H9 (cell line): ENCODE data around the gene CDK9. TPM values are rescaled to one million over a fixed set of nuclear protein-coding genes. Genes with fewer than 3 reads are reported as not detected.
A peak's percentile ranks its signal among the peaks of the same experiment; 100 is the strongest.

Experiments used
- DNase-seq: peaks from one replicate; pipeline ENCODE4 v3.0.0-alpha.2; 2017
- H2AFZ ChIP-seq: one replicate; pipeline ENCODE4 v1.6.1; 2013; ENCODE audit warnings: mild to moderate bottlenecking, low read length, control low read depth, moderate library complexity
- H2AK5ac ChIP-seq: 2 replicates; pipeline ENCODE4 v1.6.1; 2013; ENCODE audit warnings: low read length, control low read depth, mixed read lengths; ENCODE audit not compliant: insufficient read length
- H2BK120ac ChIP-seq: one replicate; pipeline ENCODE4 v1.6.1; 2013; ENCODE audit warnings: low read depth, mild to moderate bottlenecking, low read length, control low read depth, inconsistent platforms; ENCODE audit not compliant: poor library complexity, severe bottlenecking
- H2BK12ac ChIP-seq: 2 replicates; pipeline ENCODE4 v1.6.1; 2013; ENCODE audit warnings: low read length, control low read depth, mixed read lengths, low read depth; ENCODE audit not compliant: insufficient read length
- H2BK15ac ChIP-seq: 2 replicates; pipeline ENCODE4 v1.6.1; 2013; ENCODE audit warnings: low read depth, low read length, control low read depth
- H2BK20ac ChIP-seq: one replicate; pipeline ENCODE4 v1.6.1; 2013; ENCODE audit warnings: low read depth, mild to moderate bottlenecking, low read length, control low read depth, inconsistent platforms; ENCODE audit not compliant: poor library complexity, severe bottlenecking
- H2BK5ac ChIP-seq: 2 replicates; pipeline ENCODE4 v1.6.1; 2013; ENCODE audit warnings: low read length, control low read depth, mixed read lengths; ENCODE audit not compliant: insufficient read length
- H3K14ac ChIP-seq: 2 replicates; pipeline ENCODE4 v1.6.1; 2013; ENCODE audit warnings: low read length, control low read depth; ENCODE audit not compliant: insufficient read depth
- H3K18ac ChIP-seq: 2 replicates; pipeline ENCODE4 v1.6.1; 2013; ENCODE audit warnings: low read depth, mild to moderate bottlenecking, mixed read lengths, low read length, control low read depth; ENCODE audit not compliant: insufficient read length
- H3K23ac ChIP-seq: 2 replicates; pipeline ENCODE4 v1.6.1; 2013; ENCODE audit warnings: low read length, control low read depth, mixed read lengths, low read depth; ENCODE audit not compliant: insufficient read length
- H3K23me2 ChIP-seq: 2 replicates; pipeline ENCODE4 v1.6.1; 2013; ENCODE audit warnings: low read depth, mild to moderate bottlenecking, mixed read lengths, low read length, control low read depth; ENCODE audit not compliant: insufficient read length, poor library complexity, severe bottlenecking
- H3K27ac ChIP-seq: 2 replicates; pipeline ENCODE4 v1.5.1; 2013; ENCODE audit warnings: low read length, control low read depth, mixed read lengths, low read depth; ENCODE audit not compliant: insufficient read length
- H3K27me3 ChIP-seq: 2 replicates; pipeline ENCODE4 v1.6.1; 2013; ENCODE audit warnings: low read length, control low read depth, inconsistent platforms; ENCODE audit not compliant: insufficient read depth
- H3K4ac ChIP-seq: 2 replicates; pipeline ENCODE4 v1.6.1; 2013; ENCODE audit warnings: low read depth, mild to moderate bottlenecking, control low read depth, inconsistent platforms, low read length, moderate library complexity
- H3K4me1 ChIP-seq: 2 replicates; pipeline ENCODE4 v1.6.1; 2013; ENCODE audit warnings: low read length, control low read depth, inconsistent platforms; ENCODE audit not compliant: insufficient read depth
- H3K4me2 ChIP-seq: 2 replicates; pipeline ENCODE4 v1.6.1; 2013; ENCODE audit warnings: low read length, control low read depth, mixed read lengths; ENCODE audit not compliant: insufficient read length, insufficient read depth
- H3K56ac ChIP-seq: 2 replicates; pipeline ENCODE4 v1.6.1; 2013; ENCODE audit warnings: low read depth, mild to moderate bottlenecking, mixed read lengths, low read length, control low read depth; ENCODE audit not compliant: insufficient read length
- H3K79me1 ChIP-seq: 2 replicates; pipeline ENCODE4 v1.6.1; 2013; ENCODE audit warnings: low read depth, mild to moderate bottlenecking, moderate library complexity, low read length, control low read depth, inconsistent platforms; ENCODE audit not compliant: insufficient read depth, poor library complexity, severe bottlenecking
- H3K79me2 ChIP-seq: 2 replicates; pipeline ENCODE4 v1.6.1; 2013; ENCODE audit warnings: low read length, control low read depth, inconsistent platforms; ENCODE audit not compliant: insufficient read depth
- H3K9ac ChIP-seq: 2 replicates; pipeline ENCODE4 v1.6.1; 2013; ENCODE audit warnings: low read length, control low read depth, mixed read lengths; ENCODE audit not compliant: insufficient read length; ENCODE audit errors: extremely low read depth
- H3K9me3 ChIP-seq: one replicate; pipeline ENCODE4 v1.6.1; 2013; ENCODE audit warnings: low read depth, low read length, inconsistent platforms; ENCODE audit not compliant: control insufficient read depth
- H3T11ph ChIP-seq: one replicate; pipeline ENCODE4 v1.6.1; 2013; ENCODE audit warnings: mild to moderate bottlenecking, low read length, control low read depth, inconsistent platforms
- H4K20me1 ChIP-seq: one replicate; pipeline ENCODE4 v1.6.1; 2013; ENCODE audit not compliant: control insufficient read depth, insufficient read length, insufficient read depth
- H4K5ac ChIP-seq: 2 replicates; pipeline ENCODE4 v1.6.1; 2013; ENCODE audit warnings: low read depth, mild to moderate bottlenecking, mixed read lengths, low read length, control low read depth; ENCODE audit not compliant: insufficient read length
- H4K8ac ChIP-seq: replicated peaks from 2 replicates; pipeline ENCODE4 v1.6.1; 2013; ENCODE audit warnings: low read length, control low read depth, mixed read lengths, low read depth; ENCODE audit not compliant: insufficient read length
- H4K91ac ChIP-seq: 2 replicates; pipeline ENCODE4 v1.6.1; 2013; ENCODE audit warnings: low read depth, mild to moderate bottlenecking, moderate library complexity, mixed read lengths, low read length, control low read depth; ENCODE audit not compliant: insufficient read length
- H3K27ac Mint-ChIP-seq, 3 experiments: 2 replicates in 2 of 3; 3 replicates in 1 of 3; pipeline ENCODE4 v1.8.0; 2020 to 2021; ENCODE audit warnings: mixed read lengths in 3 of 3, mild to moderate bottlenecking in 1 of 3, moderate library complexity in 1 of 3
- H3K27me3 Mint-ChIP-seq: 2 replicates; pipeline ENCODE4 v1.8.0; 2021; ENCODE audit warnings: low read depth, mild to moderate bottlenecking, moderate library complexity, mixed read lengths
- H3K36me3 Mint-ChIP-seq, 3 experiments: 2 replicates in 2 of 3; 3 replicates in 1 of 3; pipeline ENCODE4 v1.8.0; 2020 to 2021; ENCODE audit warnings: low read depth in 3 of 3, mixed read lengths in 3 of 3; ENCODE audit not compliant: insufficient read depth in 1 of 3
- H3K4me1 Mint-ChIP-seq, 2 experiments: 2 replicates each; pipeline ENCODE4 v1.8.0; 2020; ENCODE audit warnings: mixed read lengths in 2 of 2
- H3K4me3 Mint-ChIP-seq, 2 experiments: 2 replicates in 1 of 2; 3 replicates in 1 of 2; pipeline ENCODE4 v1.8.0; 2020 to 2021; ENCODE audit warnings: mild to moderate bottlenecking in 2 of 2, mixed read lengths in 2 of 2, moderate library complexity in 1 of 2
- H3K9me3 Mint-ChIP-seq, 2 experiments: 2 replicates in 1 of 2; 3 replicates in 1 of 2; pipeline ENCODE4 v1.8.0; 2020; ENCODE audit warnings: mild to moderate bottlenecking in 2 of 2, mixed read lengths in 2 of 2, moderate library complexity in 1 of 2
- CTCF ChIP-seq: fragments of 200-600 bp; sonication (generic); conservative IDR thresholded peaks from 3 replicates; pipeline ENCODE4 v1.8.0; 2021; ENCODE audit warnings: antibody characterized with exemption, mild to moderate bottlenecking
- WGBS: extraction: QIAGEN DNeasy Blood & Tissue Kit; methylation state at CpG from one replicate; pipeline ENCODE4 v1.1.7; 2013; ENCODE audit warnings: missing lambda C conversion rate, low lambda C conversion rate, mixed read lengths; ENCODE audit not compliant: insufficient read length; ENCODE audit errors: extremely low coverage; 5-methylcytosine and 5-hydroxymethylcytosine counted together
- total RNA-seq: library from RNA; stranded (reverse); gene quantifications from 2 replicates; pipeline ENCODE4 v1.2.1, GENCODE V29; 2021

The CDK9 gene
- total RNA-seq, 1 experiment from 2014 or later, result 85.7 TPM

DNA sequence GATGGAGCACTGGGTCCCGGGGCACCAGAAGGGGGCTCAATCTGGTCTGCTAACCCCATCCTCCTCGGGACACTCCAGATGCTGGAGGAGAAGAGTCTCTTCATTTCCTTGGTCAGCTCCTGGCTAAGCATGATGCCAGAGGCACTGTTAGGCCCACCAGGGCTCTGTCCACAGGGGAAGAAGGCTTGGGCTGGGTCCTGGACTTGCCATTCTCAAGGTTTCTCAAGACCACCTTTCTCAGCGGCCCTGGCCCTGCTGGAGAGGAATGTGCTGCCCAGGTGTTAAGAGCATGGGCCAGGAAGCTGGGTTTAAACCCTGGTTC lies 15.3 kb upstream of the CDK9 start:
- H3K36me3 Mint-ChIP-seq, result no peaks in the 10 kb centered on the region
- Histone ChIP-seq H3T11ph (no peak overlapping the region), H2BK120ac (no peak overlapping the region), H3K23me2 (peaks cover 6% of the 10 kb centered on the region), H3K18ac (no peak overlapping the region), H3K4me2 (peak overlapping the region; percentile 64), H4K20me1 (no peaks in the 10 kb centered on the region), H2BK20ac (no peak overlapping the region), H2BK5ac (no peak overlapping the region), H3K9ac (no peak overlapping the region), H4K8ac (no peak overlapping the region), H2AK5ac (no peak overlapping the region), H3K14ac (no peak overlapping the region), H2BK12ac (no peak overlapping the region), H3K27me3 (no peaks in the 10 kb centered on the region), H2BK15ac (no peak overlapping the region), H3K4ac (no peak overlapping the region), H3K27ac (no peak overlapping the region), H4K91ac (no peak overlapping the region), H3K56ac (no peak overlapping the region), H3K9me3 (no peaks in the 10 kb centered on the region), H3K4me1 (peaks cover 8% of the 10 kb centered on the region), H3K79me2 (no peaks in the 10 kb centered on the region), H4K5ac (no peak overlapping the region), H2AFZ (no peak overlapping the region), H3K79me1 (no peaks in the 10 kb centered on the region), H3K23ac (no peak overlapping the region)
- DNase-seq, result no peak
- WGBS, result no CpG with 5 or more reads among the region's 3 CpGs
- no peak for TF ChIP-seq CTCF
- H3K9me3 Mint-ChIP-seq, result no peaks in the 10 kb centered on the region; a peak in 1 of 5 replicates
- peak overlapping the region; percentile 74 to 87 for H3K4me3 Mint-ChIP-seq
- peaks cover 6% of the 10 kb centered on the region for H3K27me3 Mint-ChIP-seq
- H3K27ac Mint-ChIP-seq, result no peak overlapping the region; a peak in 1 of 7 replicates
- H3K4me1 Mint-ChIP-seq, result peaks cover 28 to 34% of the 10 kb centered on the region in 2 experiments
